GM21825 (cell line): ENCODE measurements around the gene PHF2.
A peak's percentile ranks its signal among the peaks of the same experiment; 100 is the strongest.

Source experiments
- ATAC-seq: cut with Tn5 transposase; IDR thresholded peaks from one replicate; pipeline ENCODE4 v1.9.1; 2021; ENCODE audit warnings: mild to moderate bottlenecking, moderate library complexity; ENCODE audit not compliant: unreplicated experiment

Gene PHF2

DNA sequence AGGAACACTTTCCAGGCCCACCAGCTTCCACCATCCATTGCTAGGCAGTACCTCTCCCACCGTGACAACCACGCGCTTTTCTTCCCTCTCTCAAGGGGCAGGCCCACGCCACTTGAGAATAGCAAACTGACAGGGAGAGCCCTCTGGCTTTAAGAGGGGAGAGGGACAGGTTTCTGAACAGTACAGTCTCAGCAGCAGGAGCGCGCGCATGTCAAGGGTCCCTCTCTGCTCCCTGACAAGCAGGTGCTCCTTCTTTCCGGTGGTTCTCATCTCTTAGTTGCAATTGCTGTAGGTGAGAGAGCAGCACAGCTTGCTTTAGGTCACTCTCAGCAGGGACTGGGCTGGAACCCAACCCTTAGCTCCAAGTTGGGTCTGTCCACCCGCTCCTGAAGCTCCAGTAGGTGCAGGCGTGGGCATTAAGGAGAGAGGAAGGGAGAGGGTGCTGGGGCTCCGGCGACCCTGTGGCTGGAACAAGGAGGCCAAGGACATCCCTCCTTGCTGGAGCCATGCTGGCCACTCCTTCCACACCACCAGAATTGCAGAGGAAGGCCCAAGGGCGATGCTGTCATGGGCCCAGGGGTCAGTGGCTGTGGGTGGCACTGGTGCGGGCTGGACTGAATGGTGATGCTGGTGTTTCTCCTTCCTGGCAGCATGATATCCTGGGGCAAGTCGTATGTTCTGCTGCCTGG, 9.0 kb upstream of the PHF2 start:
- peak; percentile 0 for ATAC-seq

DNA sequence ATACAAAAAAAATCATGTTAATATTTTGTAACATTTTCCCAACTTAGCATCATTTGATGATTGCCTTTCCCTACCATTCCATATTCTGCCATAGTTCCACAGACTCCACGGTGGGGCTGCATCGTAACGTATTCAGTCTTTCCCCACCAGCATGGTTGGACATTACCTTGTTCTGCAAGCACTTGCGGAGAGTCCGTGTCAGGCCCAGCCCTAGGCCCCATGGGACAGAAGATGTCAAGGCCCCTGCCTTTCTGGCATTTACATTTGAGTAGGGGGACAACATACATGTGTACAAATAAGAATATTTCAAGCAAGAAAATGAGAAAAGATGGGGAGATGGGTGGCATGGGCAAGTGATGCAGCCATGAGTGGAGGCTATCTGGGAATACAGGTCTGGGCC, 8.2 kb upstream of the PHF2 start:
- no peak for ATAC-seq

DNA sequence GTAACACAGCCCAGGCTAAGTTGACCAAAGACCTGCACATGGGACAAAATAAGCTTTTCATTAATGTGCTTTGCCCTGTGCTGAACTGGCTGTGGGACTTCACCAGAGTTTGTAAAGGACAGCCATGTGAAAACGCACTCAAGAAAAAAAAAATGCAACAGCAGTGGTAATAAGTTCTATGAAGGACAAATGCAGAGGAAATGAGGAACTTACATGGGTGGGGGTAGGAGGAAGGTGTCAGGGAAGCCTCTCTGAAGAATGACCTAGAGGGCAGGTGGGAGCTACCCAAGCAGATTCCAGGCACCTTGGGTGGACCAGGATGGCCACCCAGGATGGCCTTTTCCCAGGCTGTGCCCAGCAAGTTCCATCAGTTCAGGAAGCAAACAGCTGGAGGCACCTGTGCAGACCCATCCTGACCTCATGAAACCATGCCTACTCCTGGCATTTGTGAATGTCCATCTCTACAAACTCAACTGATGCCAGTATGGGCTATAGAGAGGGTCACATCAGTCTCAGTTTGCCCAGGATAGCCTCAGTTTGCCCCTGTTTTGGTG, 6.7 kb upstream of the PHF2 start:
- ATAC-seq, result no peak

DNA sequence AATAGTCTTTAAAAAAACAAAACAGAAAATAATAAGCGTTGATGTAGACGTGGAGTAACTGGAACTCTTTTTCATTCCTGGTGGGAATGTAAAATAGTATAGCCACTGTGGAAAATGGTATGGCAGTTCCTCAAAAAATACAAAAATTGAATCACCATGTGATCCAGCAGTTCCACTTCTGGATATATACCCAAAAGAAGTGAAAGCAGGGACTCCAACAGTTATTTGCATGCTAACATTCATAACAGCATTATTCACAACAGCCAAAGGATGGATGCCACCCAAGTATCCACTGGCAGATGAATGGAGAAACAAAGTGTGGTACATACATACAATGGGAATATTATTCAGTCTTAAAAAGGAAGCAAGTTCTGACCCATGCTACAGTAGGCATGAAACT, 4.2 kb upstream of the PHF2 start:
- no peak for ATAC-seq

DNA sequence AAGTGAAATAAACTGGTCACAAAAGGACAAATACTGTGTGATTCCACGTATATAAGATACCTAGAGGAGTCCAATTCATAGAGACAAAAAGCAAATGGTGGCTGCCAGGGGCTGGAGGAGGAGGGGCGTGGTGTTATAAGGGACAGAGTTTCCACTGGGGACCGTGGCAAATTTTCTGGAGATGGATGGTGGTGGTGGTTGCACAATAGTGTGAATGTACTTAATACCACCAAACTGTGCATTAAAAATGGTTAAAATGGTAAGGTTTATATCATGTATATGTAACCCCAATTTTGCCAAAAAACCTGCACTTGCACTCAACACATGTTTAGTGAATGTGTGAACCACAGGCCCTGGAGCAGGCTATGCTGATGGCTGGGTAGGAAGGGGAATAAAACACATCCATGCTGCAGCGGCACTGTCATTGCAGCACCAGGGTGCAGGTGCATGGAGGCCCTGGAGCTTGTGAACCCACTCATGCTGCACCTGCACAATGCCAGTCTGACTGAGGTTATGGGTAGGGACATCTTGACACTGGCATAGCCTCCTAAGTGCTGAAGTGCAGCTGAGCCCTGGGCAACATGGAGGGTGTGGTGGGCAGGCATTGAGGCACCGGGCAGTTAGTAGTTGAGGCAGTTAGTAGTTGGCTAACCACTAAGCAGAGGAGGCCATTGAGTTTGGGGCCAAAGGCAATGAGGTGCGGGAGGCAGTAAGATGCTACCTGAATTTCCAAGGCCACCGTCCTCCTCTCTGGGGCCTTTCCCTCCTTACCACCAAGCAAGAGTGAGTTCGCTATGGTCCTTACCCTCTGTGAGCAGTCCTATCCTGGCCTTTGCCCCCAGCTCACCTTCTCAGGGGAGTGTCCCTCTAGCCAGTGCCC, 3.5 kb upstream of the PHF2 start:
- ATAC-seq, result no peak

DNA sequence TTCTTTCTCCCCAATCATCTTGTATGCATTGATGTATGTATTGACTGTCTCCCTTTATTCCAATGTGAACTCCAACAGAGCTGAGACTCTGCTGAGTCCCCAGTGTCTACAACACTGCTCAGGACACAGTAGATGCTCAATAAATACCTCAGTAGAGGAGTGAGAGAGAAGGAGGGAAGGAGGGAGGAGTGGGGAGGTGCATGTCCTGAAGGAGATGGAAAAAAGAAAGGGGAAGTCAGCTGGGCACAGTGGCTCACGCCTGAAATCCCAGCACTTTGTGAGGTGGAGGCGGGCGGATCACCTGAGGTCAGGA, 2.9 kb upstream of the PHF2 start:
- ATAC-seq, result no peak

DNA sequence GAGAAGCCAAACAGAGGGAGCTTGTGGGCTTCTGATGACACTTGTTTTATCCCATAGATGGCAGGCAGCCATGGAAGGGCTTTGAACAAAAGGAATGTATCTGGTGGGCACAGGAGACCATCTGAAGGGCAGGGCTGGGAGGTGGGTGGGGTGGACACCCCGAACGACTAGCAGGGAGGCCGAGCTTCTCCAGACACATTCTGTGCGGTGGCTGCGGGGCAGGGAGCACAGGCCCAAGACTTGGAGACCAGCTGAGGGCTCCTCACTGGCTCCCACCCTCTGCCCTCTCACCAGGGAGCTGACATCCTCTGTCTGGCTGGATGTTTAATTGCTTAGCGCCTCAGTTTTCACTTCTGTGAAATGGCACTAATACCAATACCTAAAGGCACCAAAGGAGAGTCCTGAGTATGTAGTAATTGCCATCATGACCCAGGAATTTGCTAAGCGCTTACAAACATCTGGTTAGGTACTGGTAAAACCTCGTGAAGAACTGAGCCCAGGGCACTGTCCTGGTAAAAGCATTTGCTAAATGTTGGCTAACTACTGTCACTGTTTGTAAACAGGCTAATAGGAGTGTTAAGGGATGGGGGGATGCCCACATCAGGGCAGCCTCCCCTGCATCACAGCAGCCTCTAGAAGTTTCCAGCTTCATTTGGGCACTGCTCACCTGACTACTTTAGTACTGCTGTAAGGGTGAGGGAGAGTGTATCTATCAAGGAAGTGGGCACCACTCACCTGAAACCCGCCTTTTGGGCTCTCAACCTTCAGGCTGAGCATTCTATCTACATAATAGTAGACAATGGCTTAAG, 2.1 kb upstream of the PHF2 start:
- ATAC-seq, result no peak

DNA sequence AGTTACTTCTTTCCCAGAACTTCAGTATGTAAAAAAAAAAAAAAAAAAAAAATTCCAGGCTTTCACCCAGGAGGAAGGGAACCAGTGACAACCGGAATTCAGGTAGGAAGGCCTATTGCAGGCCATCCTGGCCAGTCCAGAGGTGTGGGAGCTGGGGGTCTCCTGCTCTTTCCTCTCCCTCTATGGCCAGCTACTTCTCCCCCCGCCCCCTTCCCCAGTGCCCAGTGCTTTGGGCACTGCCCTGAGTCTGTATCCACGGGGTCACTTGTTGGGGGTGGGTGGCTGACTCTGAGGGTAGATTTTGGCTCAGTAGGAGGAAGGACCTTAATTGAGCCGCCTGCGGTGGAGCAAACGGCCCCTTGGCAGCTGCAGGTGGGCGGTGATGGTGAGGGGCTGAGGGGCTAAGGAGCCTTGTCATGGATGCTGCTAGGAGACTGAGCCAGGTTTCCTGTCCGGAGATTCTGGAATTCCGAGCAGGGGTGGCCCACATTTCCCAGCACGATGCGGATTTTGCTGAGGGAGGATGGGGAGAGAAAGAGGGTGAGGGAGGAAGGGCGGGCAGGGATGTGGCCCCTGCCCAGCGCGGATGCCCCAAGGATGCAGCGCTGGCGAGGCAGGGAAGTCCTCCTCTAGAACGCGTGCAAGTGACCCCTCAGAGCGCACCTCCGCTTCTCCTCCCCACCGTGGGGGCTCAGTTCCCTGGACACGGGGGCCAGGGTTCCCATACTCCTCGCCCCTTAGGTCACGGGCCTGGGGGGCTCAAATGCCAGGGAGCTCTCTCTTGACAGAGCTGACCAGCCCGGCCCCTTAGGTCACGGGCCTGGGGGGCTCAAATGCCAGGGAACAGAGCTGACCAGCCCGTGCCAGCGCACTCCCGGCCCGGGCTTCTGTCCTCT, 1.2 kb upstream of the PHF2 start:
- no peak for ATAC-seq

DNA sequence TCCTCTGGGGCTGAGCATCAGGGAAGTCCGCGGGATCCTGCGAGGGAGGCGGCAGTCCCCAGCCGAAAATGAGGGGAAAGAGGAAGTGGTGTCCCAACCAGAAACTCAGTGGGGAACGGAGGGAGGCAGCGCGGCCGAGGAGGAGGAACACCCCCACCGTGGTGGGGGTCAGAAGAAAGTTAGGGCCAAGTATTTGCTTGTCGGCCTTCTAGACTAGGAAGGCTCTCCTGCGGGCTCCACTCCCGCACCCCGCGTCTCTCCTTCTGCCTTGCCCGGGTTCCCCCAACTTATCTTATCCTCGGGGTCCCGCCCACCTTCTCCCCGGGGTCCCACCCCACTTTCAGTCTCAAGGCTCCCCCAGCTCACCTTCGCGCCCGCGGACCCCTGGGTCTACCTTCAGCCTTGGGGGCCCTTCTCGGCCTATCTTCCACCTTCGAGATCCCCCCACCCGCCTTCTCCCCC, 557 bp upstream of the PHF2 start:
- ATAC-seq, result no peak

DNA sequence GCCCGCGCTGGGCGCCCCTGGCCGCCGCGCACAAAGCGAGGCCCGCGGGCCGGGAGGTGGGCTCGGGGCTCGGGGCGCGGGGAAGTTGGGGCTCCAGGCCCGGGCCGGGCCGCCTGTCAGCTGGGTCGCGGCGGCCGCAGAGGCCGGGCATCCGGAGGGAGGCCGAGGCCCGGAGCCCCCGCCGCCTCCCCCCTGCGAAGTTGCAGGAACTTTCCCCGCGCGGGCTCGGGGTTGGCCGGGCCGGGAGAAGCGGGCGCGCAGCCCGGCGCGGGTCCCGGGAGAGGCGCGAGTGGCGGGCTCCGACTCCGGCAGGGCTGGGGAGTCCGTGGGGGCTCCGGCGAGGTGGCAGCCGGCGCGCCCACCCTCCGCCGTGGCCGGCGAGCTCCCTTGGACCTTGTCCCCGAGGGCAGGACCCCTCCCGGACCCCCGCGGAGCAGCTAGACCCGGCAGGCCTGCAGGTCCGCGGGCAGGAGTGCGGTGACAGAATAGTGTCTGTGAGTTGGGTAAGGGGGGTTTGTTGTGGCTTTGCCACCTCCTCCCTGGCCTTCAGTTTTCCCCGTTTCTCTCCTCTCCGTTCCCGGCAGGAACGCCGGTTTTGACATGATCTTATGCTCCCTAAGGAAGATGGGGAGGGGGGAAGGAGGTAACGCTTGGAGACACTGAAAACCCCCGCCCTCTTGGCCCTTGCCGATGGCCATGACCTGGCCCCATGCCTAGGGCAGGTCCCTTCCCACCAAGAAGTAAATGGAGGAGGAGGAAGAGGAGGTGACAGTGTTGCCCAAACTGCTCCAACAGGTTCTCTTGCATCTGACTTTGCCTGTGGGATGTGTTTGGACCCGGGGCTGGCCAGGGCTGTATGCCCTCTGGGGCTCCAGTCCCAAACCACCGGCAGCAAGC, 942 bp downstream of the PHF2 start:
- no peak for ATAC-seq

DNA sequence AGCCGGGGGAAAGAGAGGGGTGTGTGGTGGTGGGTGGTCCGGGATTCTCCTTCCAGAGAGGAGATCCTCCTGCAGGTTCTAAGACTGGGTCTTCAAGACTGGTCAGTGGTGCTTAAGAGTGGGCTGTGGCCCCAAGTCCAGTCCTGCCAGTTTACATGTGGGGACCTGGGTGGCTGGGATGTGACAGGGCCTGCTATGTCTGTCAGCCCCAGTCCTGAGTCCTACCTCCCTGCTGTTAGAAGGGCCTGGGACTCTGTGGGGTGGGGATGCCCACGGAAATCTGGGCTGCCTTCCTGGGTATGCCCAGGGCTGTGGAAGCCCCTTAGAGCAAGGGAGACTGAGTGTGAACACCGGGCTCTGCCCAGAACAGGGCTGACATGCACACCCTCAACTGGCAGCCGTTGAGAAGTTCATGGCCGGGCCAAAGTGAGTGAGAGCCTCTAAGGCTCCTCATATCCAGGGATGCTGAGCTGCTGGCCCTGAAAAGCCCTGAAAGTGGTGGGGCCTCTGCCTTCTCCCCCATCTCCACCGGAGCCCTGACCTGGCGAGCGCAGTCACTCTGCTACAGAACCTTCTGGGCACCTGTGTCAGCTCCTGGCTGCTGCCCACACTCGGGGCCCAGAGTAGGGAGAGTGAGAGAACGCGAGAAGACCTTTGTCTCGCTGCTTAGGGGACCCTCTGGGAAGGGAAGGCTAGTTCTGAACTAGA, 1.7 kb downstream of the PHF2 start:
- ATAC-seq, result no peak

DNA sequence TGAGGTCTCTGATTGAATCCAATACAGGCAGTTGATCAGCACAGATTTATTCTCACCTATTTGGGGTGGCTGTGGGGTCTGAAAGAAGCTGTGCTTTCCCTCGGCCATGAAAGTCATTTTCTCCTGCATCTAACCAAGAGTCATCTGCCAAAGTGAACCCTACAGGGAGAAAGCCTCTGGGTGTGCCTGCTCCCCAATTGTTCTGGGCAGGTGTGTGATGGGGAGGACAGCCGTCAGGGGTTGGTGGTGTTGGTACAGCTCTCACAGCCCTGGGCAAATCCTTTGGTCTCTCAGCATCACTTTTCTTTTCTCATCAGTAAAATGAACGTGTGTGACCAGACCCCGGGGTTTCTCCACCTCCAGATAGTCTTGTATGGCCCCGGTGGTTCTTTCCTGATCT, 2.5 kb downstream of the PHF2 start:
- no peak for ATAC-seq

DNA sequence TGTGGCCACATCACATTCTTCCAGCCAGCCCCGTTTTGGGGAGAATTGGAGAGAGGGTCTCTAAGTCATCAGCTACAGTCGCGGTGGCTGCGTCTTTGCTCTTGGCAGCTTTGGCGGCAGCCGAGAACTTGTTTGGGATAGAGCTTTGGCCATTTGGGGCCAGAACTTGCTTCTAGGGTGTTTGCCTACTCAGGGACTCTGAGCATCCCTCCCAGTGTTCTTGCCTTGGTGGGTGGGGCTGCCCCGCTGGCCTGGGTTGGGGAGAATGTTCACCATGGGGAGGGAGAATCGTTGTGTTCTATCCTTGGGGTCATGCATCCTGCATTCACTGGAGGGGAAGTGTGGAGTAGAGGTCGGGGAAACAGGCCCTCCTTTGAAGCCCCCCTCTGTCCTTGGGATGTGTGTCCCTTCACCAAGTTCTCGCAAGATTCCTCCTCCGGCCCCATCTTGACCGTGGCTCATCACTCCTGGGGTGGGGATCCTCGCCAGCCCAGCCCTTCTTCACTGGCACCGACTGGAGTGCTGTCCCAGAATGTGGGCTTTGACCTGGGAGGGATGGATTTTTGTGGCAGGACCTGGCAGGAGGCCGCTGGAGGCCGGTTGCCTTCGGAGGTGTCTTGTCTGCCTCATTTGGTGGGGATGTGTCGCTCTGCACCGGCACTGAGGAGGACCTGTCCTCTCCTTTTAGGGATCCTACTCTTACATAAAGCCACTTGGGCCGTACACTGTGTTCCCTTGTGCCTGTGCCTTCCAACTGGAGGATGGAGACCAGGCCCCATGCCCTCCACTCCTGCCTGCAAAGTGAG, 3.5 kb downstream of the PHF2 start:
- ATAC-seq, result no peak

DNA sequence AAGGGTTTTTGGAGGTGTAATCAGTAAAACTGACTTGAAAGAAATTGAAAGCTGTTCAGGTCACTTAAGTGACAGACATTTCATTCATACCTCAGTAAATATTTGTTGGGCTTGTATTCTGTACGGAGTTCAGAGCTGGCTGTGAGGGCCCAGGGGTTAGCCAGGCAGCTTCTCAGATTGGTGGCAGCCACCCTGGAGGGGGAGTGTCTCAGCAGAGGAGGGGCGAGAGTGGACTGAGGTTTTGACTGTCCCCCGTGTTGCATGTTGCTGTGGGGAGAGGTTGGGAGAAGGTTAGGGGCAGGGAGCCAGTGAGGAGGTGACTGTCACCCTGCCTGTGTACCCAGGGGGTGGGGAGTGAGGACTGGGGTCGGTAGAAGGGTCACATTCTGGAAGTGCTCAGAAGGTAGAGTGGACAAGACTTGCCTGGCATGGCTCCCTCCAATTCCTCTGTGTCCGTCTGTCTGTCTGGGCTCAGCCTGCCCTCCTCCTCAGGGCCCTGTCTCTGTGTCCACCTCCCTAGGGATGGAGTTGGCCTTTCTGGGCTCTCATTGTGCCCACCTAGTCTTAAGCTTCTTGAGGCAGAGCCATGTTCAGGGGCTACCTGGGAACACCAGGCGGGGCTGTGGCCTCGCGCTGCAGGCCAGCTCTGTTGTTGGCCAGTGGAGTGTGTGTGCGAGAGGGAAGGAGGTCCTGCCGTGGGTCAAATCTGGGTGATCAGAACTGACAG, 4.4 kb downstream of the PHF2 start:
- no peak for ATAC-seq

DNA sequence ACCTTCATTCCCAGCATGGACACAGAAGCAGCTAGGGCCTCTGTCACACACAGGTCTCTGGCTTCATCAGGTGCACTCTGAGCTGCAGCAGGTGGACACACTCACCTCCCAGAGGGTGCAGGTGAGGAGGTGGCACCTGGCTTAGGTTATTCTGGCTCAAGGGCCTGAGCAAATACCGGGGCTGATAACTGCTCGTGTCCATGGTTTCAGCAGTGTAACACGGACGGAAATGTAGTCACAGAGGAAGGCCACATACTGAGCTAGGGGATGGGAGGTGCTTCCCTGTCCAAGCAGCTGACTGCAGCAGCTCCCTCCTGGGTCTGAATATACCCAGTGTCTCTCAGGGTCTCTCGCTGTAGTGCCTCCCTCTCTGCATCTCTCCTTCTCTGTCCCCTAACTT, 5.7 kb downstream of the PHF2 start:
- no peak for ATAC-seq

DNA sequence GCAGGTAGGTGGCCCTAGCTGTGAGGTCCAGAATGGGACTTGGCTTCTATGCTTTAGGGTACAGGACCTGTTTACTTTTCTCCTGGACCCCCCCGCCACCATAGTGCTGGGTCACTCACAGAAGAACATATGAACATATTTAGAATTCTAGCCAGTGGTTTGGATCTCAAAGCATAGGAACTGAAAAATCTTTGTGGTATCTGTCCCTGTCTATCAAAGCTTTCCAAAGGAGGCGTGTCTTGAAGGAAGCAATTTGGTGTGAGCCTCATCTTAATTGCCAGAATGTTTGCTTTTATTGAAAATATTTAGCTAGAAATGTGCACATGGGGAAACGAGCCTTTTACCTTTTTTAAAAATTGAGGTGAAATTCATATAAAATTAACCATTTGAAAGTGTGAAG, 6.2 kb downstream of the PHF2 start:
- ATAC-seq, result no peak

DNA sequence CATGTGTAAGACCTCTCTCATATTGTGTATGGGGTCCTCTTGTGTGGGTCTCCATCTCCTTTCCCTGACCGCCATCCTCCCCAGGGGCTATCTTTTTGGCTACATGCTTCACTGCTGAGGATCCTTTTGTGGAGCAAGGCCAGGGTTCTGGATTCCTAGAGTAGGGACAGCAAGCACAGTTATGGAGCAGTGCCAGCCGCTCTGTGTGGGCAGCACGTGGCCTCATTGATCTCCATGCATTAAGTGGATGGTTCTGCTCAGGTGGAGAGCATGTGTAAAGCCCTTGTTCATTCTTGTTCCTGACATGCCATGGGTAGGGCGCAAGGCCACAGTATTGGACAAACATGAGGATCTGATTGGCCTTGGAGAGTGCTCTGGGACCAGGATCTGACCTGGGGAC, 8.9 kb downstream of the PHF2 start:
- no peak for ATAC-seq
